ENCODE data around the gene SF3B4. TPM values are rescaled to one million over a fixed set of nuclear protein-coding genes. Genes with fewer than 3 reads are reported as not detected.

SF3B4 gene
- total RNA-seq, 4 donors from 2014 or later = 12.1 to 21.6 (median 14.0) TPM

DNA sequence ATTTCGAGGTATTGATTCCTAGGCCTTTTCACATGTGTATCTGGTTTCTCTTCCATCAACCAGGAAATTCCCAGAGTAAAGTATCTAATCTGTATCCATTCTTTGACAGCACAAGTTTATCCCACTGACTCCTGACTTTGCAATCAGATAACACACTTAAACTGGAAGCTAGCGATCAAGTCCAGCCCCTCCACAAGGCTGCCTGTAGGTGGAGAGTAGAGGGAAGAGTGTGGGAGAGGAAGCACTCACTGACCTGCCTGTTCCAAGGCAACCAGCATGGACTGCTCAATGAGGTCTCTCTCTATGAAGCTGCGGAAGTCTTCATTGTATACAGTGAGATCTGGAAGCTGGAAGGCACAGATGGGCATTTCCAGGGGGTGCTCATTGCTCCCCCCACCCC is 39.4 kb upstream of the SF3B4 start:
- Histone ChIP-seq H3K27ac (replicated peaks in 1 of 4) (no peak overlapping the region), H3K36me3 (peaks cover 50 to 93% (median 81%) of the 10 kb centered on the region in 4 donors), H3K4me1 (peaks cover 7 to 24% (median 17%) of the 10 kb centered on the region in 4 donors), H3K4me3 (no peak overlapping the region), H3K9me3 (no peaks in the 10 kb centered on the region), H3K27me3 (no peaks in the 10 kb centered on the region)
- intact Hi-C loops (cut with DNase I) = no loop called here
- DNase-seq (ENCODE audit: extremely low spot score) = no peak
- TF ChIP-seq POLR2A (IDR thresholded peaks at IDR 0.05; ENCODE audit: low read depth) = no peak
- TF ChIP-seq, protein P1, sequence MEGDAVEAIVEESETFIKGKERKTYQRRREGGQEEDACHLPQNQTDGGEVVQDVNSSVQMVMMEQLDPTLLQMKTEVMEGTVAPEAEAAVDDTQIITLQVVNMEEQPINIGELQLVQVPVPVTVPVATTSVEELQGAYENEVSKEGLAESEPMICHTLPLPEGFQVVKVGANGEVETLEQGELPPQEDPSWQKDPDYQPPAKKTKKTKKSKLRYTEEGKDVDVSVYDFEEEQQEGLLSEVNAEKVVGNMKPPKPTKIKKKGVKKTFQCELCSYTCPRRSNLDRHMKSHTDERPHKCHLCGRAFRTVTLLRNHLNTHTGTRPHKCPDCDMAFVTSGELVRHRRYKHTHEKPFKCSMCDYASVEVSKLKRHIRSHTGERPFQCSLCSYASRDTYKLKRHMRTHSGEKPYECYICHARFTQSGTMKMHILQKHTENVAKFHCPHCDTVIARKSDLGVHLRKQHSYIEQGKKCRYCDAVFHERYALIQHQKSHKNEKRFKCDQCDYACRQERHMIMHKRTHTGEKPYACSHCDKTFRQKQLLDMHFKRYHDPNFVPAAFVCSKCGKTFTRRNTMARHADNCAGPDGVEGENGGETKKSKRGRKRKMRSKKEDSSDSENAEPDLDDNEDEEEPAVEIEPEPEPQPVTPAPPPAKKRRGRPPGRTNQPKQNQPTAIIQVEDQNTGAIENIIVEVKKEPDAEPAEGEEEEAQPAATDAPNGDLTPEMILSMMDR (IDR thresholded peaks at IDR 0.05) = no peak
- no peak for TF ChIP-seq POLR2AphosphoS5 (IDR thresholded peaks at IDR 0.05)
- WGBS = 95% methylated on average over 3 of the region's 3 CpGs

DNA sequence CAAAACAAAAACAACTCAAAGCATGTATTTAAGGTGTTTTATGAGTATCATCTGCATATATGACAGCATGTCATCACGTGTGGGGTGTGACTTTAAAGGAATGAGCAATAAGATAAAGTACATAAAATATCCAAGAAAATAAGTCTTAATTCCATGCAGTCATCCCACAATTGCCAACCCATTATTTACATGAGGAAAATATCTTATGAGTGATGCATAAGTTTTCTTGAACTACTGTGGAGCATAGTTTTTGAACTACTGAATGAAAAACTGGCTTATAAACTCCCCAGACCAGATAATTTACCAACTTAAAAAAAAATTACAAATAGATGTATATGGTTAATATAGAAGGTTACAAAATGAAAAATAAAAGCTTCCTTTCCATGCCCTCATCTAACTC is 38.8 kb upstream of the SF3B4 start:
- peaks cover 7 to 30% (median 20%) of the 10 kb centered on the region in 4 donors for H3K4me1 ChIP-seq
- peaks cover 49 to 89% (median 77%) of the 10 kb centered on the region in 4 donors for H3K36me3 ChIP-seq
- no peaks in the 10 kb centered on the region for H3K9me3 ChIP-seq
- no peak for DNase-seq (ENCODE audit: extremely low spot score)
- no peak overlapping the region for H3K27ac ChIP-seq (replicated peaks in 1 of 4)
- no peak overlapping the region for H3K4me3 ChIP-seq
- no peaks in the 10 kb centered on the region for H3K27me3 ChIP-seq
- TF ChIP-seq POLR2A (IDR thresholded peaks at IDR 0.05; ENCODE audit: low read depth) = no peak
- TF ChIP-seq, protein P1 (IDR thresholded peaks at IDR 0.05) = no peak
- TF ChIP-seq EP300 (IDR thresholded peaks at IDR 0.05) = no peak
- TF ChIP-seq POLR2AphosphoS5 (IDR thresholded peaks at IDR 0.05) = no peak
- 82% methylated on average over 1 of the region's 1 CpG for WGBS
- intact Hi-C loops (cut with DNase I) = no loop called here

DNA sequence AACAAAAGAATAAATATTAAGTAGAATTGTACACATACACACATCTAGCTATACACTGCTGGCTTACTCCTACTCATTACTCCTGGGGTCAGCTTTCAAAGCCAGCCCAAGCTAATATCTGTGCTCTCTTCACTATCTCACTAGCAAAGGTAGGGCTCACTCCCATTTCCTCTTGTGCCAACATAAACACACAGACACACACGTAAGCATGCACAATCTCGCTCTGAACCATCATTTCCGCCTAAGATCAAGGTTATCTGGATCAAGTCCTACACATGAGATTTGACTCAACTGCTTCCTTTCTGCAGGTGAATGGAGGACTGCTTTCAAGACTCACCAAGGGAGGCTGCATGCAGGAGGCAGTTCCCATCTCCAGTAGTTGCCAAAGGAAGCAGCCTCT is 37.8 kb upstream of the SF3B4 start:
- 92% methylated on average over 3 of the region's 3 CpGs for WGBS
- intact Hi-C loops (cut with DNase I) = no loop called here

DNA sequence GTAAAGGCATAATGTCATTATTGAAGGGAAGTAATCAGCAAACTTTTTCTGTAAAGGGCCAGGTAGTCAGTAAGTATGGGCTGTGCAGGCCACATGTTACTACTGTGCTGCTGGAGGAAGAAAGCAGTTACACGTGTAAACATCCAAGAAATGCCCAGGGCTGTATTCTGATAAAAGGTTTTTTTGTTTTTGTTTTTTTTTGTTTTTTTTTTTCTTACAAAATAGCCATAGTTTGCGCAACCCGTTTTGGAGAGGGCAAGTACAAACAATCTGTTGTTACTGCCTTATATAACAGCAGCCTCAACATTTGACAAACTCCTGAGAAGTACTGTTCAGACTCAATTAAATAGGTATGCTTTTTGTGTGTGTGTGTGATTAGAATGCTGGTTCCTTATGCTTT is 35.8 kb upstream of the SF3B4 start:
- no peaks in the 10 kb centered on the region for H3K9me3 ChIP-seq
- peaks cover 33 to 83% (median 69%) of the 10 kb centered on the region in 4 donors for H3K36me3 ChIP-seq
- no peaks in the 10 kb centered on the region for H3K27me3 ChIP-seq
- DNase-seq (ENCODE audit: extremely low spot score) = no peak
- peaks cover 7 to 30% (median 20%) of the 10 kb centered on the region in 4 donors for H3K4me1 ChIP-seq
- intact Hi-C loops (cut with DNase I) = loop anchor here (2.0 to 5.0 kb wide), 3 partner anchors 87 to 224 kb away; no protein-coding TSS in a partner anchor
- H3K4me3 ChIP-seq = no peak overlapping the region
- WGBS = 64% methylated on average over 3 of the region's 3 CpGs
- TF ChIP-seq, protein P1 (IDR thresholded peaks at IDR 0.05) = no peak
- TF ChIP-seq EP300 (IDR thresholded peaks at IDR 0.05) = no peak
- no peak for TF ChIP-seq POLR2AphosphoS5 (IDR thresholded peaks at IDR 0.05)
- TF ChIP-seq POLR2A (IDR thresholded peaks at IDR 0.05; ENCODE audit: low read depth) = no peak
- peak overlapping the region; percentile 2 to 72 (median 35) for H3K27ac ChIP-seq (replicated peaks in 1 of 4)

More for the DNA sequence above, 37.8 kb upstream of the SF3B4 start:
- H3K27me3 ChIP-seq = no peaks in the 10 kb centered on the region
- H3K4me3 ChIP-seq = no peak overlapping the region
- H3K9me3 ChIP-seq = no peaks in the 10 kb centered on the region
- peaks cover 7 to 30% (median 20%) of the 10 kb centered on the region in 4 donors for H3K4me1 ChIP-seq
- TF ChIP-seq POLR2A (IDR thresholded peaks at IDR 0.05; ENCODE audit: low read depth) (no peak), POLR2AphosphoS5 (IDR thresholded peaks at IDR 0.05) (no peak), EP300 (IDR thresholded peaks at IDR 0.05) (no peak)
- TF ChIP-seq, protein P1 (IDR thresholded peaks at IDR 0.05) = no peak
- H3K36me3 ChIP-seq = peaks cover 39 to 85% (median 72%) of the 10 kb centered on the region in 4 donors
- DNase-seq (ENCODE audit: extremely low spot score) = no peak
- H3K27ac ChIP-seq (replicated peaks in 1 of 4) = no peak overlapping the region

- Histone ChIP-seq H3K4me3 (no peak overlapping the region), H3K36me3 (peaks cover 38 to 87% (median 73%) of the 10 kb centered on the region in 4 donors), H3K9me3 (no peaks in the 10 kb centered on the region), H3K27me3 (no peaks in the 10 kb centered on the region), H3K27ac (replicated peaks in 1 of 4) (peak overlapping the region; percentile 25 to 72 (median 47)), H3K4me1 (peaks cover 7 to 30% (median 20%) of the 10 kb centered on the region in 4 donors)
- intact Hi-C loops (cut with DNase I) = loop anchor here (2.0 to 5.0 kb wide), 3 partner anchors 88 to 225 kb away; no protein-coding TSS in a partner anchor
- WGBS = 75% methylated on average over 2 of the region's 2 CpGs
- DNase-seq (ENCODE audit: extremely low spot score) = no peak
- TF ChIP-seq EP300 (IDR thresholded peaks at IDR 0.05) (no peak), POLR2A (IDR thresholded peaks at IDR 0.05; ENCODE audit: low read depth) (no peak), POLR2AphosphoS5 (IDR thresholded peaks at IDR 0.05) (no peak)
- TF ChIP-seq, protein P1 (IDR thresholded peaks at IDR 0.05) = no peak
Observed at GRCh38 chr1:149962736-149963135, 35.1 kb upstream of the SF3B4 start.
